Right forelimb (tissue), 1 donor: ENCODE results near the gene NOP9.

Source experiments
- DNase-seq: peaks from one replicate; pipeline ENCODE4 v3.0.0-alpha.2; 2018

Gene NOP9

DNA sequence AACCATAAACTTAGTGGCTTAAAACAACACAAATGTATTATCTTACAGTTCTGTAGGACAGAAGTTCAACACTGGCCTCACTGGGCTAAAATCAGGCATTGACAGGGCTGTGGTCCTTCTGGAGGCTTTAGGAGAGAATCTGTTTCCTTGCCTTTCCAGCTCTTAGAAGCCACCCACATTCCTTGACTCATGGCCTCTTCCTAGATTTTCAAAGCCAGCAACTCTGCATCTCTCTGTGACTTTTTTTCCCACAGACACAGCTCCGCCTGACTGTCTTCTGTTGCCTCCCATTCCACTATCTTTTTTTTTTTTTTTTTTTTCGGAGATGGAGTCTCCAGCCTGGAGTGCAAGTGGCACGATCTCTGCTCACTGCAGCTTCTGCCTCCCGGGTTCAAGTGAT, 56.6 kb downstream of the NOP9 start:
- DNase-seq = no peak
